Ureter (tissue), 1 donor: ENCODE results near the gene POU3F2. TPM values are rescaled to one million over a fixed set of nuclear protein-coding genes. Genes with fewer than 3 reads are reported as not detected.

Experiments
- DNase-seq: peaks from one replicate; pipeline ENCODE4 v3.0.0-alpha.2; 2020; ENCODE audit warnings: low spot score
- total RNA-seq: library from RNA; stranded (reverse); gene quantifications from one replicate; pipeline ENCODE4 v1.2.4, GENCODE V29; 2023
- donor health status: DM: yes; HTN: yes; CAD: no.

The POU3F2 gene
- total RNA-seq, 1 donor from 2014 or later: not detected

- DNase-seq: no peak
These were observed 9.2 kb downstream of the POU3F2 start for GRCh38 chr6:98843271-98844243.

GRCh38 chr6:98844244-98845210 lies 10.2 kb downstream of the POU3F2 start:
- no peak for DNase-seq

DNA sequence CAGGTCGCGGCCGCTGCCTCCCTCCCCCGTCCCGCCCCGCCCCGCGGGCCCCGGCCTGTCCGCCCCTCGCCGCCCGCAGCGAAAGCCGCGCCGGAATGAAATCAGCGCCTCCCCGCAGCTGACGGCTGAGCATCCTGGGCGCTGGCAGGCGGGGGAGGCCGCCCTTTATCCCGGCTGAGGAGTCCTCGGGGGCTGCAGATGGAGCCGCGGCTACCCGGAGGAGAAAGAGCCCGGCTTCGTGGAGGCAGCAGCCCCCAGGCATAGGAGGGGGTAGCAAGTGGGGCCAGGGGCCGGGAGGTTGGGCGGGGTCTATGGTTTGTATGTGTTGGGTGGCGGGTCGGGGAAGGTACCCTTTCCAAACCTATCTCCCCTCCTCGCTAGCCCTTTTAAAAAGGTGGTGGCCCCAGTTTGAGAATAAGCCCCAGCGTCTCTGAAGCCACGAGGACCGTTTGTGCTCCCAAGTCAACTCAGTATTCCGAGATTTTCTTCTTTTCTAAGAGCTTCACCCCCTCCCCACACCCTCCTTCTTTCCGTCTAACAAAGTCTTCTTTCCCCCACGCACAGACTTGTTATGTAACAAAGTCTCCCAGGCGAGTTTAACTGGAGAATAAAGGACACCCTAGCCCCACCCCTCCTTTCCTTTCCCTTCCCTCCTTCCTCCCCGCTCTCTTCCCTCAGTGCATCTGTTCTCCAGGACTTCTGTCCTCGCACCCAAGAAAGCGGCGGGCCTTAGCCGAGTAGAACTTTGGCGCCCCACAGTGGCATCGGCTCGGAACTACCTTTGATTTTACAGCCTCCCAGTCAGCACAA lies 11.0 kb downstream of the POU3F2 start:
- DNase-seq: peak; percentile 74

DNA sequence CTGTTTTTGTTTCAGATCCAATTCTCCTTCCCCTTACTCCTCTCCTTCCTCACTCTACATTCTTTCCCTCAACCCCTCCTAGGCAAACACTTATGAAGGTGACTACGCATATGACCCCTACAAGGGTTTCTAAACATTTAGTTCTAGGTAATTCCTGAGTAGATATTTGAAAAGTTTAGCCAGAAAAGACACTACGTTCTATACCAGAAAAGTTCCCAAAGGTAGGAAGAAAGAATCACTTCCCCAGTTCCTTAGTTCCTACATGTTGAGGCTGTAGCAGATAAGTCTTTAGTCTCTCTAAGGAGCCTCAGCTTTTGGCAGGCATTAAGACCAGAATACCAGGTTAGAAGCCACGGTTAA lies 11.6 kb downstream of the POU3F2 start:
- DNase-seq: no peak

- DNase-seq: no peak
These were observed 13.0 kb downstream of the POU3F2 start for GRCh38 chr6:98847416-98847778.

GRCh38 chr6:98847779-98848538 lies 13.6 kb downstream of the POU3F2 start:
- no peak for DNase-seq

DNA sequence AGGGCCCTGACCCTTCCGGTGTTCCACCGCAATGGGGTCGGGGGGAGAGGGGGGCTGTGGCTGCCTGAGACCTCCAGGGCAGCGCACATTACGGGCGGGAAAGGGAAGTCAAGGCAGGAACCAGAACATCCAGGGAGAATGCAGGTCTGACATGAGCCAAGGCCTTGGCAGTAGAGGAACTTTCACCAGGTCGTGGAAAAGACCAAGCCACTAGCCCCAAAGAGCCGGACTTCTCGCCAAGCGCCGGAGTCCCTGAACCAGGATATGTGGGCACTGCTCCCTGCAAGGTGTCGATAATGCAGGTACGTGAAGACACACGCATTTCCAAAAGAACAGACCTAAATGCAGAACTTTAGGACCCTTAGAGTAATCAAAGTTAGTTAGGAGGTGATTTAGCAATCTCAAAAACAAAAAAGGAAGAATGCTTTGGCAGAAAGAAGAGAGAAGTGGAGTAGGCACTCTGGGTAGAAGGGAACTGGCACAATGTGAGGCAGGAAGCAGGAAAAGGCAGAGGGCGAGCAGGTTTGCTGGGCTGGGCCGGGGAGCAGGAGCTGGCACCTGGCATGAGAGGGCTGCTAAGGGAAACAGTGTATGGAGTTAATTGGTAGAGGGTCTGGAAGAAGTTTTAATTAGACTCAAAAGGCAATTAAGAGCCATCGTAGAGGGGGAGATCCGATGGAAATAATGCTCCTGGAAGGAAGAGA lies 14.3 kb downstream of the POU3F2 start:
- DNase-seq: no peak

DNA sequence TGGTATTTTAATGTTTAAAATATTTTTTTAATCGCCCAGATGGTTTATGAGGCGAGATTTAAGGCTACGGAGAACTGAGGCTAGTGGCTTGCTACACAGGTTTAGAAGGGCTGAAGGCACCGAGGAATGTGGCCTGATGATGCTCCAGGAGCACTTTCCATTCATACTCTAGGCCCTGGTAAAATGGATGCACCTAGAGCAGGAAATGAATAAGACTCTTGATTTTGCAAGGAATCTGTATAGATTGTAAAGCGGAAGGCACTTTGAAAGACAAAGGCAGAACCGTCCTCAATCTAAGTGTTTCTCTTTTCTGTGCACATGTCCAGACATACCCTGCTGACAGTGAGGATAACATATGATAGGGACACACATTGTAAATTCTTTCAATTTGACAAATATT lies 30.1 kb downstream of the POU3F2 start:
- no peak for DNase-seq

DNA sequence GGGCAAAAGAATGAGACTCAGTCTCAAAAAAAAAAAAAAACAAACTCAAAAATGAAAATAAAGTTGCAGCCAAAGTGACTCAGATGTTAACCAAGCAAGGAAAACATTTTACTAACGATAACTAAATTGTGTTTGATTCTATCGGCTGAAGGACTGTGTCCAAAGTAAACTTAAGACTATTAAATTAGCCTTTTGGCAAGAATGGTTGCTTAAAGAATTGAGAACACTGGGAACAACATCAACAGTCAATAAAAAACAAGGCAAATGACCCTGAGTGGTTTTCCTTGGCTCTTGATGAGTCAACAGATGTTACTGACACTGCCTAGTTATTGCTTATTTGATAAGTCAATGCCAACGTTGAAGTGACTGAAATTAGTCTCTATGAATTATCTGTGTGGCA lies 36.7 kb downstream of the POU3F2 start:
- no peak for DNase-seq

- DNase-seq: no peak
These were observed 37.4 kb downstream of the POU3F2 start for GRCh38 chr6:98871821-98872220.

GRCh38 chr6:98875375-98875774 lies 41.0 kb downstream of the POU3F2 start:
- no peak for DNase-seq

DNA sequence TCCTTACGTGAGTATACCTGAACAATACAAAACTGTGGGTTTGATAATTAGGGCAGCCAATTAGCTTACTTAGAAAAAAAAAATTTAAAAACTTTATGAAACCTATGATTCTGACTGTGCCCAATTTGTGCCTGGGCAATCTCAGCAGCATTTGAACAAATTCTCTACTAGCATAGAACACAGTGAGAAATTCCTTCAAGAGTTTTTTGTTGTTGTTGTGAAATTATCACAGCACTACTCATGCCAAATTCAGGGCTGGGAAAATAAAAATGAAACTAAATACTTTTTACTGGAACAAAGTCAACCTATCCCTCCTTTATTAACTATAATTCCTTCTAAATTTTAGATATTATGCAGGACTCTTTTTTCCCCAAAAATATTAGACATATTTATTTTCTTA lies 42.9 kb downstream of the POU3F2 start:
- DNase-seq: no peak

GRCh38 chr6:98880486-98880885 lies 46.1 kb downstream of the POU3F2 start:
- DNase-seq: no peak

DNA sequence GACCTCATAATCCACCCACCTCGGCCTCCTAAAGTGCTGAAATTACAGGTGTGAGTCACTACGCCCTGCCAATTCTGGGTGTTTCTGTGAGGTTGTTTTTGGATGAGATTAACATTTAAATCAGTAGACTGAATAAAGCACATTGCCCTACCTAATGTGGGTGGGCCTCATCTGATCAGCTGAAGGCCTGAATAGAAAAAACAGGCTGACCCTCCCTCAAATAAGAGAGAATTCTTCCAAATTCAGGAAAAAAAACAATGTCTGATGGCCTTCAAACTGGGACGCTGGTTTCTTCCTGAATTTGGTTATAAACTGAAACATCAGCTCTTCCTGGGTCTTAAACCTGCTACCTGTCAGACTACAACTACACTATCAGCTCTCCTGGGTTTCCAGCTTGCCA lies 51.0 kb downstream of the POU3F2 start:
- no peak for DNase-seq

DNA sequence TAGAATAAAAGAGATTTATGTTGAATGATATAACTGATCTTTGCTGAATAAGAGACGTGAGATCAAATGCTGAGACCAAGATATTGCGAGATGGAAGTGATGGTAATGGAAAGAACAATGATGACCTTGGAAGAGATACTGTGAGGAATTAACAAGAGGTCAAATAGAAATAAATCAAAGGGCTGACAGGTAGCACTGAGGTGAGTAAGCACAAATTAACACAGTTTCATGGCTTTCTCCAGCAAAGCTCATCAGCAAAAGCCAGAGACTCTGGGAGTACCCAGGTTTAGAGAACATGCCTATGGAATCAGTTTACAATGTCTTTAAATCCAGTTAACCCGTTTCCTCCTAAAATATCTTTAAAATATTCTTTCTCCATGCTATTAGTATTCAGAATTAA lies 53.3 kb downstream of the POU3F2 start:
- no peak for DNase-seq

Other genes with a start within 250 kb of the POU3F2 start
- gene FBXL4, start 113.4 kb downstream of the POU3F2 start, total RNA-seq: 22.0 TPM